Tibial nerve (tissue), 4 donors: ENCODE data around the gene PYGO2. TPM values are rescaled to one million over a fixed set of nuclear protein-coding genes. Genes with fewer than 3 reads are reported as not detected.

ENCODE experiments used
- DNase-seq, 2 donors: peaks; one replicate each; pipeline ENCODE4 v3.0.0-alpha.2; 2019; ENCODE audit warnings: low spot score in 2 of 2
- H3K27ac ChIP-seq, 4 donors: fragments of 200-600 bp; sonication (generic) in 3 of 4; one replicate each; pipeline ENCODE4 v1.5.1; 2017 to 2019; ENCODE audit warnings: mild to moderate bottlenecking in 1 of 4
- H3K27me3 ChIP-seq, 2 donors: fragments of 200-600 bp; sonication (generic) in 1 of 2; one replicate each; pipeline versions ENCODE4 v1.5.1 to v1.6.0; 2017 to 2019
- H3K36me3 ChIP-seq, 3 donors: fragments of 200-600 bp; sonication (generic); one replicate each; pipeline ENCODE4 v1.5.1; 2018 to 2019
- H3K4me1 ChIP-seq, 4 donors: fragments of 200-600 bp; sonication (generic) in 3 of 4; one replicate each; pipeline ENCODE4 v1.5.1; 2017 to 2019
- H3K4me3 ChIP-seq, 4 donors: fragments of 200-600 bp; sonication (generic) in 3 of 4; one replicate each; pipeline ENCODE4 v1.5.1; 2017 to 2019; ENCODE audit warnings: mild to moderate bottlenecking in 1 of 4, moderate library complexity in 1 of 4
- H3K9me3 ChIP-seq, 4 donors: fragments of 200-600 bp; sonication (generic) in 3 of 4; one replicate each; pipeline ENCODE4 v1.5.1; 2017 to 2019
- CTCF ChIP-seq, 5 experiments: fragments of 200-600 bp in 3 of 5; fragments of 450-650 bp in 2 of 5; sonication (generic) in 3 of 5; IDR thresholded peaks; one replicate each; pipeline ENCODE4 v1.5.1; 2016 to 2019; ENCODE audit warnings: antibody characterized with exemption in 5 of 5, mild to moderate bottlenecking in 3 of 5, moderate library complexity in 2 of 5
- EP300 ChIP-seq, 2 donors: sonication (generic); formaldehyde crosslinking; IDR thresholded peaks; one replicate each; pipeline ENCODE4 v1.6.1; 2017; ENCODE audit warnings: antibody characterized with exemption in 2 of 2, mild to moderate bottlenecking in 1 of 2
- POLR2A ChIP-seq, 2 donors: fragments of 450-650 bp; IDR thresholded peaks; one replicate each; pipeline ENCODE4 v1.6.1; 2017; ENCODE audit warnings: antibody characterized with exemption in 2 of 2, mild to moderate bottlenecking in 2 of 2, moderate library complexity in 2 of 2
- WGBS, 2 donors: methylation state at CpG; one replicate each; pipeline ENCODE4 v1.1.5; 2018; 5-methylcytosine and 5-hydroxymethylcytosine counted together
- total RNA-seq, 4 donors: library from RNA; depleted of rRNA; stranded (reverse); fragments of >200 nt; gene quantifications; one replicate each; pipeline ENCODE4 v1.1.0, GENCODE V29; 2016

PYGO2 gene
- total RNA-seq, 4 donors from 2014 or later: 18.6 to 24.3 (median 23.5) TPM

GRCh38 chr1:154959426-154959780 lies 2.2 kb downstream of the PYGO2 start:
- H3K9me3 ChIP-seq: no peaks in the 10 kb centered on the region
- no peak for DNase-seq
- WGBS, 2 donors: 88 to 94% methylated on average over 7 of the region's 7 CpGs
- no peaks in the 10 kb centered on the region for H3K27me3 ChIP-seq
- H3K4me3 ChIP-seq: no peak overlapping the region
- TF ChIP-seq POLR2A (IDR thresholded peaks at IDR 0.05): no peak
- TF ChIP-seq CTCF (IDR thresholded peaks at IDR 0.05): no peak
- H3K36me3 ChIP-seq: peaks cover 0 to 38% (median 0%) of the 10 kb centered on the region in 3 donors
- peaks cover 0 to 68% (median 40%) of the 10 kb centered on the region in 4 donors for H3K4me1 ChIP-seq
- H3K27ac ChIP-seq: no peak overlapping the region

- Histone ChIP-seq H3K36me3 (peaks cover 0 to 33% (median 0%) of the 10 kb centered on the region in 3 donors), H3K4me1 (peaks cover 0 to 73% (median 46%) of the 10 kb centered on the region in 4 donors), H3K4me3 (no peak overlapping the region), H3K27me3 (no peaks in the 10 kb centered on the region), H3K9me3 (no peaks in the 10 kb centered on the region), H3K27ac (no peak overlapping the region)
- no peak for TF ChIP-seq CTCF (IDR thresholded peaks at IDR 0.05)
- TF ChIP-seq POLR2A (IDR thresholded peaks at IDR 0.05): no peak
- no peak for TF ChIP-seq EP300 (IDR thresholded peaks at IDR 0.05)
- no peak for DNase-seq
- 90 to 92% methylated on average over 16 of the region's 16 CpGs for WGBS, 2 donors
Measured at GRCh38 chr1:154958681-154959425, 2.7 kb downstream of the PYGO2 start.

GRCh38 chr1:154958036-154958435 lies 3.5 kb downstream of the PYGO2 start:
- Histone ChIP-seq H3K4me3 (no peak overlapping the region), H3K9me3 (no peaks in the 10 kb centered on the region), H3K27me3 (no peaks in the 10 kb centered on the region), H3K27ac (peak overlapping the region in 1 of 4 donors; percentile 84), H3K36me3 (peaks cover 0 to 25% (median 0%) of the 10 kb centered on the region in 3 donors), H3K4me1 (peaks cover 0 to 73% (median 50%) of the 10 kb centered on the region in 4 donors)
- DNase-seq: no peak
- TF ChIP-seq CTCF (IDR thresholded peaks at IDR 0.05) (no peak), POLR2A (IDR thresholded peaks at IDR 0.05) (no peak), EP300 (IDR thresholded peaks at IDR 0.05) (no peak)
- 75 to 76% methylated on average over 2 of the region's 2 CpGs for WGBS, 2 donors

GRCh38 chr1:154957091-154957657 lies 4.4 kb downstream of the PYGO2 start:
- no peak for DNase-seq
- H3K27me3 ChIP-seq: no peaks in the 10 kb centered on the region
- H3K36me3 ChIP-seq: peaks cover 0 to 23% (median 0%) of the 10 kb centered on the region in 3 donors
- no peak for TF ChIP-seq POLR2A (IDR thresholded peaks at IDR 0.05)
- peak overlapping the region in 1 of 4 donors; percentile 59 for H3K4me3 ChIP-seq
- peak overlapping the region; percentile 39 to 84 (median 72) for H3K27ac ChIP-seq
- H3K4me1 ChIP-seq: peaks cover 0 to 73% (median 49%) of the 10 kb centered on the region in 4 donors
- 27 to 37% methylated on average over 9 of the region's 9 CpGs for WGBS, 2 donors
- H3K9me3 ChIP-seq: no peaks in the 10 kb centered on the region

- no peaks in the 10 kb centered on the region for H3K27me3 ChIP-seq
Measured at GRCh38 chr1:154956544-154956941, 5.0 kb downstream of the PYGO2 start.

More at GRCh38 chr1:154956544-154956941, 5.0 kb downstream of the PYGO2 start:
- 5 to 11% methylated on average over 6 of the region's 6 CpGs for WGBS, 2 donors
- TF ChIP-seq CTCF (IDR thresholded peaks at IDR 0.05) (no peak), POLR2A (IDR thresholded peaks at IDR 0.05) (no peak), EP300 (IDR thresholded peaks at IDR 0.05) (no peak)
- Histone ChIP-seq H3K36me3 (peaks cover 0 to 27% (median 0%) of the 10 kb centered on the region in 3 donors), H3K4me1 (peaks cover 0 to 80% (median 52%) of the 10 kb centered on the region in 4 donors), H3K27ac (peak overlapping the region; percentile 64 to 84 (median 72)), H3K9me3 (no peaks in the 10 kb centered on the region), H3K4me3 (peak overlapping the region; percentile 48 to 59 (median 56))
- peak in 1 of 2 donors; percentile 30 for DNase-seq
